CD4-positive, alpha-beta T cell treated with Interferon gamma for 1 hour (primary cell): ENCODE measurements around the gene TMEM63C.

ENCODE experiments used
- DNase-seq: peaks from one replicate; pipeline ENCODE4 v3.0.0-alpha.2; 2020

TMEM63C gene

GRCh38 chr14:77199590-77199989 lies 18.0 kb downstream of the TMEM63C start:
- DNase-seq, result no peak

- no peak for DNase-seq
Measured at GRCh38 chr14:77200406-77200985, 18.9 kb downstream of the TMEM63C start.

- DNase-seq, result no peak
Measured at GRCh38 chr14:77201696-77202095, 20.1 kb downstream of the TMEM63C start.

- no peak for DNase-seq
Measured at GRCh38 chr14:77203611-77204458, 22.2 kb downstream of the TMEM63C start.

GRCh38 chr14:77204459-77204771 lies 22.8 kb downstream of the TMEM63C start:
- DNase-seq, result no peak

- DNase-seq, result no peak
Measured at GRCh38 chr14:77204907-77205306, 23.3 kb downstream of the TMEM63C start.

- no peak for DNase-seq
Measured at GRCh38 chr14:77205566-77205965, 24.0 kb downstream of the TMEM63C start.

- DNase-seq, result no peak
Measured at GRCh38 chr14:77206261-77206824, 24.7 kb downstream of the TMEM63C start.

GRCh38 chr14:77206877-77207389 lies 25.3 kb downstream of the TMEM63C start:
- DNase-seq, result no peak

GRCh38 chr14:77208291-77208978 lies 26.8 kb downstream of the TMEM63C start:
- DNase-seq, result peak; percentile 8

- DNase-seq, result no peak
Measured at GRCh38 chr14:77208979-77209318, 27.4 kb downstream of the TMEM63C start.

GRCh38 chr14:77212097-77212870 lies 30.7 kb downstream of the TMEM63C start:
- no peak for DNase-seq

GRCh38 chr14:77212943-77213678 lies 31.5 kb downstream of the TMEM63C start:
- no peak for DNase-seq

- no peak for DNase-seq
Measured at GRCh38 chr14:77213679-77214016, 32.0 kb downstream of the TMEM63C start.

GRCh38 chr14:77214216-77214615 lies 32.6 kb downstream of the TMEM63C start:
- DNase-seq, result no peak

- DNase-seq, result no peak
Measured at GRCh38 chr14:77217551-77217950, 36.0 kb downstream of the TMEM63C start.

- no peak for DNase-seq
Measured at GRCh38 chr14:77219591-77219990, 38.0 kb downstream of the TMEM63C start.

- no peak for DNase-seq
Measured at GRCh38 chr14:77220246-77221017, 38.8 kb downstream of the TMEM63C start.

GRCh38 chr14:77221241-77221871 lies 39.8 kb downstream of the TMEM63C start:
- no peak for DNase-seq

- DNase-seq, result no peak
Measured at GRCh38 chr14:77222546-77223225, 41.1 kb downstream of the TMEM63C start.
